ENCODE results near the gene PTPRM.

The PTPRM gene

GRCh38 chr18:8413751-8414150 lies 846.6 kb downstream of the PTPRM start:
- TF ChIP-seq, protein P1, sequence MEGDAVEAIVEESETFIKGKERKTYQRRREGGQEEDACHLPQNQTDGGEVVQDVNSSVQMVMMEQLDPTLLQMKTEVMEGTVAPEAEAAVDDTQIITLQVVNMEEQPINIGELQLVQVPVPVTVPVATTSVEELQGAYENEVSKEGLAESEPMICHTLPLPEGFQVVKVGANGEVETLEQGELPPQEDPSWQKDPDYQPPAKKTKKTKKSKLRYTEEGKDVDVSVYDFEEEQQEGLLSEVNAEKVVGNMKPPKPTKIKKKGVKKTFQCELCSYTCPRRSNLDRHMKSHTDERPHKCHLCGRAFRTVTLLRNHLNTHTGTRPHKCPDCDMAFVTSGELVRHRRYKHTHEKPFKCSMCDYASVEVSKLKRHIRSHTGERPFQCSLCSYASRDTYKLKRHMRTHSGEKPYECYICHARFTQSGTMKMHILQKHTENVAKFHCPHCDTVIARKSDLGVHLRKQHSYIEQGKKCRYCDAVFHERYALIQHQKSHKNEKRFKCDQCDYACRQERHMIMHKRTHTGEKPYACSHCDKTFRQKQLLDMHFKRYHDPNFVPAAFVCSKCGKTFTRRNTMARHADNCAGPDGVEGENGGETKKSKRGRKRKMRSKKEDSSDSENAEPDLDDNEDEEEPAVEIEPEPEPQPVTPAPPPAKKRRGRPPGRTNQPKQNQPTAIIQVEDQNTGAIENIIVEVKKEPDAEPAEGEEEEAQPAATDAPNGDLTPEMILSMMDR (conservative IDR thresholded peaks at IDR 0.05; ENCODE audit: low read depth, low read length) = no peak
- no peak overlapping the region for H2AFZ ChIP-seq (ENCODE audit: low read depth)
- no peaks in the 10 kb centered on the region for H3K27me3 ChIP-seq (ENCODE audit: insufficient read depth, low read depth)
- H3K4me3 ChIP-seq (IDR thresholded peaks at IDR 0.05; ENCODE audit: insufficient read depth, low read depth, low read length) = no peak overlapping the region
- no peaks in the 10 kb centered on the region for H3K4me1 ChIP-seq (ENCODE audit: low read depth, poor library complexity, severe bottlenecking)
- no peaks in the 10 kb centered on the region for H3K36me3 ChIP-seq (ENCODE audit: insufficient read depth)
- no peak overlapping the region for H3K9ac ChIP-seq
- H3K27ac ChIP-seq = no peak overlapping the region
- no peaks in the 10 kb centered on the region for H3K79me2 ChIP-seq (ENCODE audit: insufficient read depth, low read depth)
- no peak overlapping the region for H3K4me2 ChIP-seq
- H4K20me1 ChIP-seq (ENCODE audit: insufficient read depth) = no peaks in the 10 kb centered on the region

DNA sequence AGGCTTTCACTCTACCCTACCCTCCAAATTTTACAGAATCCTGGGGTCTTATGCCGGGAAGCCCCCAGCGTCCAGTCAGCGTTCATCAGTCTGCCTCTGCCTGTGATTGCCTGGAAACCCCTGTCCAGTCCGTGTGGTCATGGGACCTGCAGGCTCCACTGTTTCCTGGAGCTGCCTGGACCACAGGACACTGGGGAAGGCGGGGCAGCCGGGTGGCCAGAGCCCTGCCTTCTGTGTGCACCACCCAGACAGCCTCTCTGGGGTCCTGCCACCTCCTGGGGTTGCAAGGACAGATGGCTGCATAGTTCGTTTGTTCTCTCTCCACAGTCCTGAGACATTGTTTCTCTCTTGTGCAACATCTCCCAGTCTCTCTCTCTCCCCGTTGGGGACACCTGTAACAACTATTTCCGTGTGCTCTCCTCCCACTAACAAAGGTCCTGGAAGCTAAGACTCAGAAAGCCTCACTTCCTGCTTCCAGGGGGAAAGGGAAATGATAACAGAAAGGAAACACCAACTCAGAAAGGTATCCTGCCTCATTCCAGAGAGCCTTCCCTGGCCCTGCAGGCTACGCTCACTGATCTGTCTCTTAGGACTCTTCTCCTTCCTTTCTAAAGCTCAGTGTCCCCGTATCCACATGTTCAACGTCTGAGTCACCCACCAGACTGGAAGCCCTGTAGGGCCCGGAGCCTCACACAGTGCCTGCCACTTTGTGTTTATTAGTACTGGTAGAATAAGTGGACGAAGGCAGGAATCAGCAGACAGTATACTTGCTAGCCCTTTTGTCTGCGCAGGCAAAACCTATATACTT lies 849.3 kb downstream of the PTPRM start:
- TF ChIP-seq, protein P1 (conservative IDR thresholded peaks at IDR 0.05; ENCODE audit: low read depth, low read length) = no peak
- H3K27ac ChIP-seq = no peak overlapping the region
- no peaks in the 10 kb centered on the region for H3K79me2 ChIP-seq (ENCODE audit: insufficient read depth, low read depth)
- H3K4me3 ChIP-seq (IDR thresholded peaks at IDR 0.05; ENCODE audit: insufficient read depth, low read depth, low read length) = no peak overlapping the region
- no peaks in the 10 kb centered on the region for H3K36me3 ChIP-seq (ENCODE audit: insufficient read depth)
- H4K20me1 ChIP-seq (ENCODE audit: insufficient read depth) = no peaks in the 10 kb centered on the region
- H3K27me3 ChIP-seq (ENCODE audit: insufficient read depth, low read depth) = no peaks in the 10 kb centered on the region
- H3K4me1 ChIP-seq (ENCODE audit: low read depth, poor library complexity, severe bottlenecking) = no peaks in the 10 kb centered on the region
- no peak overlapping the region for H3K4me2 ChIP-seq
- H2AFZ ChIP-seq (ENCODE audit: low read depth) = no peak overlapping the region
- H3K9ac ChIP-seq = no peak overlapping the region

DNA sequence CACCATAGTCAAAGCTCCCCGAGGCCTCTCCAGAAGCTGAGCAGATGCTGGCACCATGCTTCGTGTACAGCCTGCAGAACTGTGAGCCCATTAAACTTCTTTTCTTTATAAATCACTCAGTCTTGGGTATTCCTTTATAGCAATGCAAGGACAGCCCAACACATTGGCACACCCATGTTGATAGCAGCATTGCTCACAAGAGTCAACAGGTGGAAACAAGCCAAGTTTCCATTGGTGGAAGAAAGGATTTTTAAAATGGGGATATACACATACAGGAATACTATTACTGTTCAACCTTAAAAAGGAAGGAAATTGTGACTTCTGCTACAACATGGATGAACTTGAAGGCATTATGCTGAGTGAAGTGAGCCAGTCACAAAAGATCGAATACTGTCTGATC lies 855.3 kb downstream of the PTPRM start:
- Histone ChIP-seq H3K4me1 (ENCODE audit: low read depth, poor library complexity, severe bottlenecking) (no peaks in the 10 kb centered on the region), H3K27ac (no peak overlapping the region), H3K9ac (no peak overlapping the region), H3K27me3 (ENCODE audit: insufficient read depth, low read depth) (no peaks in the 10 kb centered on the region), H3K4me2 (no peak overlapping the region), H3K79me2 (ENCODE audit: insufficient read depth, low read depth) (no peaks in the 10 kb centered on the region), H4K20me1 (ENCODE audit: insufficient read depth) (no peaks in the 10 kb centered on the region), H3K4me3 (IDR thresholded peaks at IDR 0.05; ENCODE audit: insufficient read depth, low read depth, low read length) (no peak overlapping the region), H2AFZ (ENCODE audit: low read depth) (no peak overlapping the region), H3K36me3 (ENCODE audit: insufficient read depth) (no peaks in the 10 kb centered on the region)
- TF ChIP-seq, protein P1 (conservative IDR thresholded peaks at IDR 0.05; ENCODE audit: low read depth, low read length) = no peak

- Histone ChIP-seq H4K20me1 (ENCODE audit: insufficient read depth) (no peaks in the 10 kb centered on the region), H3K4me2 (no peak overlapping the region), H3K4me1 (ENCODE audit: low read depth, poor library complexity, severe bottlenecking) (no peaks in the 10 kb centered on the region), H3K9ac (no peak overlapping the region), H2AFZ (ENCODE audit: low read depth) (no peak overlapping the region), H3K79me2 (ENCODE audit: insufficient read depth, low read depth) (no peaks in the 10 kb centered on the region), H3K27ac (no peak overlapping the region), H3K4me3 (IDR thresholded peaks at IDR 0.05; ENCODE audit: insufficient read depth, low read depth, low read length) (no peak overlapping the region), H3K36me3 (ENCODE audit: insufficient read depth) (no peaks in the 10 kb centered on the region), H3K27me3 (ENCODE audit: insufficient read depth, low read depth) (no peaks in the 10 kb centered on the region)
- TF ChIP-seq, protein P1 (conservative IDR thresholded peaks at IDR 0.05; ENCODE audit: low read depth, low read length) = no peak
These were observed 856.0 kb downstream of the PTPRM start for GRCh38 chr18:8423051-8423557.

Data from KMS-11 (cell line).